Activated CD8-positive, alpha-beta memory T cell treated with anti-CD3 and anti-CD28 coated beads for 36 hours (primary cell): ENCODE results near the gene SNRPA. TPM values are rescaled to one million over a fixed set of nuclear protein-coding genes. Genes with fewer than 3 reads are reported as not detected.

Experiments used
- CTCF ChIA-PET: fragments of 350-600 bp; sonication (Branson Sonifier 250); formaldehyde crosslinking; loops from one replicate; lab custom pipeline; 2021; ENCODE audit warnings: antibody characterized with exemption; lab: Charles Lee
- POLR2A ChIA-PET: fragments of 350-600 bp; sonication (Branson Sonifier 250); formaldehyde crosslinking; loops from one replicate; lab custom pipeline; 2021; ENCODE audit warnings: antibody characterized with exemption; lab: Charles Lee
- total RNA-seq, 2 experiments: library from RNA; stranded (reverse); gene quantifications; one replicate each; pipeline ENCODE4 v1.2.3, GENCODE V29; 2021

The SNRPA gene
- total RNA-seq, 2 experiments from 2014 or later: 215 to 237 TPM

- POLR2A ChIA-PET: interaction anchor here (0.6 kb wide), 4 partner anchors 72 to 551 kb away, joined by 3 to 10 read pairs (median 6); no protein-coding TSS in a partner anchor
- CTCF ChIA-PET: interaction anchor here (0.6 to 1.5 kb wide), 3 partner anchors 45 to 261 kb away, joined by 3 to 4 read pairs (median 3); no protein-coding TSS in a partner anchor
Observed at GRCh38 chr19:40800997-40801377, 50.0 kb downstream of the SNRPA start.

DNA sequence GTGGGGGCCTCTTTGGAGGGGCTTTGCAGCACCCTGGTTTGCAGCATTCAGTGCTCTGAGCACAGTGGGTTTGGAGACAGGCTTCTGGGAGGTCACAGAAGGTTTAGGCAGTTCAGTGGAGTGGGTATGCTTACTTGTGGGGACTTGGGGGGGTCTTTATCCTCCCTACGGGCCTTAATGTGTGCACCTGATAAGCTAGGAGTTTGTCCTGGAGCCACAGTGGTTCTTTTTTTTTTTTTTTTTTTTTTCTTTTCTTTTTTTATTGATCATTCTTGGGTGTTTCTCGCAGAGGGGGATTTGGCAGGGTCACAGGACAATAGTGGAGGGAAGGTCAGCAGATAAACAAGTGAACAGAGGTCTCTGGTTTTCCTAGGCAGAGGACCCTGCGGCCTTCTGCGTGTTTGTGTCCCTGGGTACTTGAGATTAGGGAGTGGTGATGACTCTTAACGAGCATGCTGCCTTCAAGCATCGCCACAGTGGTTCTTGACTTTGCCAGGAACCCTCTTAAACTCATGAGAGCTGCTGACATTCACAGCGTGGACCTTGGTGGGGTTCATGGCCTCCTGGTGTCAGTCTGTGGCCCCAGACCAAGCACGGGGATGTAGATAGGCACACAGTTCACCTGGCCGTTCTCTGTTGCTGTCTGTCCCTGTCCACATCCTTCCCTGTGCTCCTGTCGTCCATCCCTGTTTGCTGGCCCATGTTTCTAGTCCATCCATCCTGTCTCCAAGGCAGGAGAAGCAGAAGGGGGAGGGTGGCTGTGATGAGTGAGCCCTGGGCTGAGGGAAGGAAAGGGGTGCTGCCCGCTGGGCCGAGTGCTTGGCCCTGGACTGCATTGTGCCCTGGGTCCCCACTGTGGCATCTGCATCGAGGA is 50.7 kb downstream of the SNRPA start:
- POLR2A ChIA-PET: interaction anchor here (0.5 to 0.6 kb wide), 5 partner anchors 47 to 550 kb away, joined by 3 to 10 read pairs (median 8); no protein-coding TSS in a partner anchor
- CTCF ChIA-PET: interaction anchor here (0.6 to 1.5 kb wide), 3 partner anchors 46 to 261 kb away, joined by 3 to 4 read pairs (median 3); no protein-coding TSS in a partner anchor

DNA sequence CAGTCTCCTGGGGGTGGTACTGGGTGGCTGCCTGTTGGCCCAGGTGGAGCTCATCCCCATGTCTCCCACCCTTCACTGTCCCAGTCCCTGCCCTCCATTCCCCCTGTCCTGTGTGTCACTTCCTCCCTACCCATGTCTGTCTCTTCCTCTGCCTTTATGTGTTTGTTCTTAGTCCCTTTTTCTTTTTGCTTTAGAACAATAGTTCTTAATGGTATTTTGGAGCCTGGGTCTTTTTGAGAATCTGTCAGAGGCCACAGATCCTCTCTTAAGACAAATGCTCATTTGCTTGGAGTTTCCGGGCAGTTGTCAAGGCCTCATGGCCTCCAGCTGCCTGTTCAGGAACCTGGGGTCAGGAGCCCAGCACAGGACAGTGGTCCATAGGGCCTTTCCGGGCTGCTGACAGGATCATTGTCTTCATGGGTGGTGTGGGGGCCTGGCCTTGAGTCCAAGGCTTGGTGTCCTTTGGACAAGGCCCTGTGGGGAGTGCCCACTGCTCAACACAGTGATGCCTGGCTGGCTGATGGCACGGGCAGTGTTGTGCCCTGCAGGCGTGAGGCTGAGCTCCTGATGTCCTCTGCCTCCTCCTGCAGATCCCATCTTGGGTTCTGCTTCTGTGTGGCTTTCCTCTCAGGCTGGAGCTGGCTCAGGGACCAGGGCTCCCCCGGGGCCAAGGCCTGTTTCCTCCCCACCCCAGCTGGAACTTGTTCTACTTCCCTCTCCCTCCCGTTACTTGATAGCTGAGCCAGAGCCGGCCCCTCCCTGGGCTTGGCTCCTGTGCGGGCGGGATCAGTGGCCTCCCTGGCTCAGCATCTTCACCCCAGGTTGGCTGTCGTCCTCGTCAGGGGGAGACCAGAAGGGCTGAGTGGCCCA is 51.5 kb downstream of the SNRPA start:
- CTCF ChIA-PET: interaction anchor here (0.8 to 1.9 kb wide), 3 partner anchors 10 to 50 kb away, joined by 3 to 7 read pairs (median 3); partner anchors contain the start of gene RAB4B
- POLR2A ChIA-PET: interaction anchor here (0.5 kb wide), 2 partner anchors 48 to 189 kb away, joined by 5 to 8 read pairs; no protein-coding TSS in a partner anchor

DNA sequence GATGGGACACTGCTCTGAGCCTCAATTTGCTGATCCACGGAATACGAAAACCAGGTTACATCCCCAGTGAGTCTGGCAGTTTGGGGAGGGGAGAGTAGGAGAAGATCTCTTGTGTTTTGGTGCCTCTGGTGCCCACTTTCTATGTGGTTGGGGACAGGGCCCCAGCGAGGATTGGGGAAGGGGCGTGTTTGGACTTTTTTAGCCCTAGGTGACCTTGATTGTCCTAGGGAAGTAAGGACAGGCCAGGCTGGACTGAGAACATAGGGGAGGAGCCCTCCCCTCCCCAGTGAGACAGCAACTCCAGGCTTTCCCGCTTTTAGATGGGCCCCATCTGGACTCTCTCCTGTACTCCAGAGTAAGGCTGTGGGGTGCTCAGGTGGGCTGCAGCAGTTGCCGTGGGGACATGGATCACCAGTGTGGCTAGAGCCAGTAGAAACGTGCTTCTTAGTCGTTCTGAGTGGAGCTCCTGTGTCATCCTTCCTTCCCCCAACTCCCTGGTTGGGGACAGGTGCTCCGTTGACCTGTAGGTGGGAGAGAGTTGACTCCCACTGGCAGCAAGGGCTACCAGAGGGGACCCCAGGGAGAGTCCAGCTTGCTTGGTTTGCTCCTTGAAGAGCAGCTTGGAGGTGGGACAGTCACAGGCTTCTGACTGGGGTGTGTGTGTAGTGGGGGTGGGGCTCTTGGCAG is 52.3 kb downstream of the SNRPA start:
- ChIA-PET POLR2A (interaction anchor here (0.6 kb wide), 1 partner anchor 53 kb away, joined by 4 read pairs; no protein-coding TSS in a partner anchor), CTCF (interaction anchor here (0.8 to 1.9 kb wide), 3 partner anchors 9 to 51 kb away, joined by 3 to 7 read pairs (median 3); partner anchors contain the start of gene RAB4B)

GRCh38 chr19:40803857-40804782 is 53.1 kb downstream of the SNRPA start:
- ChIA-PET POLR2A (interaction anchor here (0.6 to 1.3 kb wide), 2 partner anchors 54 kb away, joined by 3 to 4 read pairs; partner anchors contain the start of gene ACTMAP), CTCF (interaction anchor here (0.6 to 3.2 kb wide), 7 partner anchors 8 to 52 kb away, joined by 3 to 10 read pairs (median 5); partner anchors contain the start of gene RAB4B)

DNA sequence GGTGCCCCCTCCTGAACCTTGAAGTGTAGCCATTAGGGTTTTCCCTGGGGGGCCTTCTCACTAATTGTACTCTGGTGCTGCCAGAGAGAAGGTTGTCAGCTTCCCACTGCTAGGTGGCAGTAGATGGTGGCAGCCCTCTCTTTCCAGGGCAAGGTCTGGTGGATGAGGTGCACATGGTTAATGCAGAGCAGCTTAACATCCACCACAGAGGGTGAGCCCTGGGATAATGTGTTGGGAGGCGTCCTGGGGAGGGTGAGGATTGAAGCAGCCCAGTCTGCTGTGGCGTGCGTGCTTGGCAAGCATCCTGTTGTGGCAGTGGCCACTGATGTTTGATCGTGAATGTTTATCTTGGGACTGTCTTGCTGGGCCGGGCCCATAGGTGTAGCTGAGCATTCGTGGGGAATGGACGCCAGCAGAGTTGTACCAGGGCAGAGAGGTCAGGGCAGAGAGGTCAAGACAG is 53.8 kb downstream of the SNRPA start:
- POLR2A ChIA-PET: interaction anchor here (0.7 to 1.3 kb wide), 2 partner anchors 53 to 54 kb away, joined by 3 read pairs; partner anchors contain the start of gene ACTMAP
- CTCF ChIA-PET: interaction anchor here (0.6 to 3.2 kb wide), 5 partner anchors 32 to 88 kb away, joined by 4 to 10 read pairs (median 5); partner anchors contain the start of genes COQ8B and ITPKC

DNA sequence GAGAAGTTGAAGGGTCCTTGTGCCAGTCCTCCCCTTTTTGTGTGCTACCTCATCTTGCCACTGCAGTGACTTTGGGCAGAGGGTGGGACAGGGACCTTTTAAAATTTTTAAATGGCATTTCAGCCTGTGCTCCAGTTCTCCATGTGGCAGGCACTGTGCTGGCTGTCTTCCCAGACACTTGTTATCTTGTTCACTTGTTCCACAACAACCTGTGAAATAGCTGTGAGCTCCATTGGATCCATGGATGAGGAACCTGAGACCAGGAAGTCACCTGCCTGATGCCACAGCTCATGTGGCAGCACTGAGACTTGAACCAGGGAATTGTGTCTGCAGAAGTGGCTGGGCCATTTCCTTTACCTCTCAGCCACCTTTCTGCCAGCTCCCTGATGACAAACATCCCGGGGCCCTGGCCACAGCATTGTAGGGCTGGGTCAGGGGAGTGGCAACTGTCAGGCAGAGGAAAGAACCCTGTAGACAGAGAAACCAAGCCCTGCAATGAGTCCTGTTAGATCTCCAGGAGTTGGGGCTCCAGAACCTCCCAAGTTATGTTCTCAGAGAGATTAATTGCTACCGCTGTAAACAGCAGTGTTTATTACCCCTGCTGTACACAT is 54.4 kb downstream of the SNRPA start:
- ChIA-PET CTCF (interaction anchor here (0.8 to 3.2 kb wide), 6 partner anchors 28 to 142 kb away, joined by 3 to 20 read pairs (median 8); partner anchors contain the start of genes COQ8B, ITPKC and RAB4B), POLR2A (interaction anchor here (0.7 to 1.5 kb wide), 3 partner anchors 28 to 55 kb away, joined by 3 read pairs; partner anchors contain the start of gene ACTMAP)

DNA sequence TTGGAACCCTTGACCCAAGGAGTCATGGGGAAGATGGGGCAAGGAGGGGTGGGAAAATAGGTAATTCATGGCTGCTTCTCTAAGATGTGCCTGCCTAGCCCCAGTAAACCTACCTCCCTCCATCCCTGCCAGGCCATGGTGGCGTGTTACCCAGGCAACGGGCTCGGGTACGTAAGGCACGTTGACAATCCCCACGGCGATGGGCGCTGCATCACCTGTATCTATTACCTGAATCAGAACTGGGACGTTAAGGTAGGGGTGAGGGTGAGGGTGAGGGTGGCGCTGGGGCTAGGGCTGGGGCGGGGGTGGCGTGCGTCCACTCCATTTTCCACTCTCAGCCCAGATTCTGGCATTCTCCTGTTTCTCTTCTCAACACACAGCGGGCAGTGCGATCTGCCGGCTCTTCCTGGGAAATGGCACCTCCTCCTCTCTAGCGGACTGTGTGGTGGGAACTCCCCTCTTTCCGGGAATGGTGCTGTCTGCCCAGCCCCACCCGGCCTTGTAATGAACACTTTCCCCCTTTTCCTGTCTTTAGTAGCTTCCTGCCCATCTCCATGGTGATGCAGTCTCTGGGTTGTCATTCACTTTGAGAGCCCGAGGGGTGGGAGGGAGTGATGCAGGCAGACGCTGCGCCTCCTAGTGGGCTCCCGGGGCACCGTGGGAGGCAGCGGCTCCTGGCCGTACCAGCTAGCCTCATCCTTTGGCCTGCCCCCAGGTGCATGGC is 55.6 kb downstream of the SNRPA start:
- CTCF ChIA-PET: interaction anchor here (0.6 to 3.2 kb wide), 20 partner anchors 11 to 172 kb away, joined by 3 to 20 read pairs (median 4); partner anchors contain the start of genes ACTMAP, COQ8B, ITPKC and RAB4B
- POLR2A ChIA-PET: interaction anchor here (0.5 to 1.5 kb wide), 5 partner anchors 16 to 363 kb away, joined by 3 to 4 read pairs (median 3); partner anchors contain the start of gene RAB4B

- CTCF ChIA-PET: interaction anchor here (0.6 to 3.2 kb wide), 16 partner anchors 10 to 173 kb away, joined by 3 to 20 read pairs (median 6); partner anchors contain the start of genes ACTMAP, COQ8B, ITPKC and RAB4B
- POLR2A ChIA-PET: interaction anchor here (0.6 to 1.1 kb wide), 4 partner anchors 22 to 364 kb away, joined by 3 to 4 read pairs (median 3); partner anchors contain the start of genes COQ8B and RAB4B
Observed at GRCh38 chr19:40807147-40808020, 56.4 kb downstream of the SNRPA start.

GRCh38 chr19:40808021-40808325 is 57.0 kb downstream of the SNRPA start:
- ChIA-PET CTCF (interaction anchor here (1.6 to 2.9 kb wide), 4 partner anchors 11 to 151 kb away, joined by 3 to 19 read pairs (median 9); no protein-coding TSS in a partner anchor), POLR2A (no interaction called here)

DNA sequence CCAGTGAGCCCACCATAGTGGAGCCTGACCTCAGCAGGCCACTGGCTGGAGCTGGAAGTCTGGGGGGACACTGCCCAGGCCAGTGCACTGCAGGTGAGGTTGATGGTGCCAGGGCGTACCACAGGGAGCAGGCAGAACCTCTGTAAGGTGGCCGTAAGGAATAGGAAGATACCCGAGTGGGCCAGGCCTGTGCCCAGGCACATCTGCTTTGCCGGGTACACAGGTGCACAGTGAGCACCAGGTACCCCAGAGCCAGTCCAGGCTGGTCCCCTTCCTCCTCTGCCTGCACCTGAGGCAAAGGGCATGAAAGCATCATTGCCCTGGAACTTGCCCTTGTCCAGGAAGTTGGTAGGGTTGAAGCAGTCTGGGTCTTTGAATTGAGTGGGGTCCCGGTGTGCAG is 57.5 kb downstream of the SNRPA start:
- ChIA-PET CTCF (interaction anchor here (2.6 to 2.9 kb wide), 2 partner anchors 11 to 145 kb away, joined by 14 to 19 read pairs; no protein-coding TSS in a partner anchor), POLR2A (no interaction called here)

DNA sequence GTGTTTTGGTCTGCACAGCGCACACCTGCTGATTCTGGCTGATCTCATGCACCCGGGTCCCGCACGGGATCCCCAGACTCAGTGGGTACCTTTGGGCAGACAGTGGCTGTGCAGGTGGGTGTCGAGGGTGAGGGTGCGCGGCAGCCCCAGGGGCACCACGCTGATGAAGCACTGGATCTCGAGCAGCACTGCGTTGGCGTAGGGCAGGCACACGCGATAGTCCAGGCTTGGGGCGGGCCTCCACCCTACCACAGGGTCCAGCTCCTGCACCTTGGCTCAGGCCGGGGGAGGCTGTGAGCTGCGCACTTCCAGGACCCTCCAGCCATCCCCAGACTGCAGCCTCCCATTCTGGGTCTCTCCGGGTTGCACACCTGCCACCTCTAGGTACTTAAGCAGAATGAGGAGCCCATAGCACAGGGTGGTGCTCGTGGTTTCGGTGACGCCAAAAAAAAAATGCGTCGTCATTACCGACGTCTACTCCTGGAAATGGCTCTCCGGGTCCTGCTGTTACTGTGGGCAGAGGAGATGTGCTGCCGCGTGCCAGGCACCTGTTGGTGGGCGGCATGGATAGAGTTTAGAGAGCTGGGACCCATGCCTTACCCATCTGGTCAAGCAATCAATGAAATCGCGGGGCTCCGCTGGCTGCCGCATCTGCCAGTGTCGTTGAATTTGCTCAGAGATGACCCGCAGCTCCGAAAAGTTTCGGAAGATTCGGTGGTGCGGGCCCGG is 58.5 kb downstream of the SNRPA start:
- POLR2A ChIA-PET: interaction anchor here (0.7 kb wide), 1 partner anchor 402 kb away, joined by 4 read pairs; no protein-coding TSS in a partner anchor
- CTCF ChIA-PET: interaction anchor here (2.9 kb wide), 1 partner anchor 146 kb away, joined by 19 read pairs; no protein-coding TSS in a partner anchor

DNA sequence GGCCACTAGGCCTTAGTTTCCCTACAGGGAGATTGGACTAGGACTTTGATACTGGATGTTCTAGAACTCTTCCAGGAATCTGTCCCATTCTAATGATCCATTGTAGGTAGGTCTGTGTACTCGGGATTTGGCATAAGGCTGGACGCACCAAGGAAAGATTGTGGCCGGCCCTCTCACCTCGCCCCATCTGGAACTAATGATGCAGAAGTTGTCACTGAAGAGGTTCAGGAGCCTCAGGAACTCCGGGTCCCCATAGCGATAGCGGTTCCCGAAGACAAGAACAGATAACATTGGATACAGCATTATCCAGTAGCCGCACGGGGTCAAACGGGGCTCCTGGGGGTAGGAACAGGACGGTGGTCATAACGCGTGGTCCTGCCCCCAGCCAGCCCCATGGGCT is 59.2 kb downstream of the SNRPA start:
- ChIA-PET CTCF (no interaction called here), POLR2A (no interaction called here)
